H9 (cell line): ENCODE data around the gene ABCB6. TPM values are rescaled to one million over a fixed set of nuclear protein-coding genes. Genes with fewer than 3 reads are reported as not detected.
A peak's percentile ranks its signal among the peaks of the same experiment; 100 is the strongest.

Source experiments
- DNase-seq: peaks from one replicate; pipeline ENCODE4 v3.0.0-alpha.2; 2017
- H2AFZ ChIP-seq: one replicate; pipeline ENCODE4 v1.6.1; 2013; ENCODE audit warnings: mild to moderate bottlenecking, low read length, control low read depth, moderate library complexity
- H2AK5ac ChIP-seq: 2 replicates; pipeline ENCODE4 v1.6.1; 2013; ENCODE audit warnings: low read length, control low read depth, mixed read lengths; ENCODE audit not compliant: insufficient read length
- H2BK120ac ChIP-seq: one replicate; pipeline ENCODE4 v1.6.1; 2013; ENCODE audit warnings: low read depth, mild to moderate bottlenecking, low read length, control low read depth, inconsistent platforms; ENCODE audit not compliant: poor library complexity, severe bottlenecking
- H2BK12ac ChIP-seq: 2 replicates; pipeline ENCODE4 v1.6.1; 2013; ENCODE audit warnings: low read length, control low read depth, mixed read lengths, low read depth; ENCODE audit not compliant: insufficient read length
- H2BK15ac ChIP-seq: 2 replicates; pipeline ENCODE4 v1.6.1; 2013; ENCODE audit warnings: low read depth, low read length, control low read depth
- H2BK20ac ChIP-seq: one replicate; pipeline ENCODE4 v1.6.1; 2013; ENCODE audit warnings: low read depth, mild to moderate bottlenecking, low read length, control low read depth, inconsistent platforms; ENCODE audit not compliant: poor library complexity, severe bottlenecking
- H2BK5ac ChIP-seq: 2 replicates; pipeline ENCODE4 v1.6.1; 2013; ENCODE audit warnings: low read length, control low read depth, mixed read lengths; ENCODE audit not compliant: insufficient read length
- H3K14ac ChIP-seq: 2 replicates; pipeline ENCODE4 v1.6.1; 2013; ENCODE audit warnings: low read length, control low read depth; ENCODE audit not compliant: insufficient read depth
- H3K18ac ChIP-seq: 2 replicates; pipeline ENCODE4 v1.6.1; 2013; ENCODE audit warnings: low read depth, mild to moderate bottlenecking, mixed read lengths, low read length, control low read depth; ENCODE audit not compliant: insufficient read length
- H3K23ac ChIP-seq: 2 replicates; pipeline ENCODE4 v1.6.1; 2013; ENCODE audit warnings: low read length, control low read depth, mixed read lengths, low read depth; ENCODE audit not compliant: insufficient read length
- H3K23me2 ChIP-seq: 2 replicates; pipeline ENCODE4 v1.6.1; 2013; ENCODE audit warnings: low read depth, mild to moderate bottlenecking, mixed read lengths, low read length, control low read depth; ENCODE audit not compliant: insufficient read length, poor library complexity, severe bottlenecking
- H3K27ac ChIP-seq: 2 replicates; pipeline ENCODE4 v1.5.1; 2013; ENCODE audit warnings: low read length, control low read depth, mixed read lengths, low read depth; ENCODE audit not compliant: insufficient read length
- H3K27me3 ChIP-seq: 2 replicates; pipeline ENCODE4 v1.6.1; 2013; ENCODE audit warnings: low read length, control low read depth, inconsistent platforms; ENCODE audit not compliant: insufficient read depth
- H3K4ac ChIP-seq: 2 replicates; pipeline ENCODE4 v1.6.1; 2013; ENCODE audit warnings: low read depth, mild to moderate bottlenecking, control low read depth, inconsistent platforms, low read length, moderate library complexity
- H3K4me1 ChIP-seq: 2 replicates; pipeline ENCODE4 v1.6.1; 2013; ENCODE audit warnings: low read length, control low read depth, inconsistent platforms; ENCODE audit not compliant: insufficient read depth
- H3K4me2 ChIP-seq: 2 replicates; pipeline ENCODE4 v1.6.1; 2013; ENCODE audit warnings: low read length, control low read depth, mixed read lengths; ENCODE audit not compliant: insufficient read length, insufficient read depth
- H3K56ac ChIP-seq: 2 replicates; pipeline ENCODE4 v1.6.1; 2013; ENCODE audit warnings: low read depth, mild to moderate bottlenecking, mixed read lengths, low read length, control low read depth; ENCODE audit not compliant: insufficient read length
- H3K79me1 ChIP-seq: 2 replicates; pipeline ENCODE4 v1.6.1; 2013; ENCODE audit warnings: low read depth, mild to moderate bottlenecking, moderate library complexity, low read length, control low read depth, inconsistent platforms; ENCODE audit not compliant: insufficient read depth, poor library complexity, severe bottlenecking
- H3K79me2 ChIP-seq: 2 replicates; pipeline ENCODE4 v1.6.1; 2013; ENCODE audit warnings: low read length, control low read depth, inconsistent platforms; ENCODE audit not compliant: insufficient read depth
- H3K9ac ChIP-seq: 2 replicates; pipeline ENCODE4 v1.6.1; 2013; ENCODE audit warnings: low read length, control low read depth, mixed read lengths; ENCODE audit not compliant: insufficient read length; ENCODE audit errors: extremely low read depth
- H3K9me3 ChIP-seq: one replicate; pipeline ENCODE4 v1.6.1; 2013; ENCODE audit warnings: low read depth, low read length, inconsistent platforms; ENCODE audit not compliant: control insufficient read depth
- H3T11ph ChIP-seq: one replicate; pipeline ENCODE4 v1.6.1; 2013; ENCODE audit warnings: mild to moderate bottlenecking, low read length, control low read depth, inconsistent platforms
- H4K20me1 ChIP-seq: one replicate; pipeline ENCODE4 v1.6.1; 2013; ENCODE audit not compliant: control insufficient read depth, insufficient read length, insufficient read depth
- H4K5ac ChIP-seq: 2 replicates; pipeline ENCODE4 v1.6.1; 2013; ENCODE audit warnings: low read depth, mild to moderate bottlenecking, mixed read lengths, low read length, control low read depth; ENCODE audit not compliant: insufficient read length
- H4K8ac ChIP-seq: replicated peaks from 2 replicates; pipeline ENCODE4 v1.6.1; 2013; ENCODE audit warnings: low read length, control low read depth, mixed read lengths, low read depth; ENCODE audit not compliant: insufficient read length
- H4K91ac ChIP-seq: 2 replicates; pipeline ENCODE4 v1.6.1; 2013; ENCODE audit warnings: low read depth, mild to moderate bottlenecking, moderate library complexity, mixed read lengths, low read length, control low read depth; ENCODE audit not compliant: insufficient read length
- H3K27ac Mint-ChIP-seq, 3 experiments: 2 replicates in 2 of 3; 3 replicates in 1 of 3; pipeline ENCODE4 v1.8.0; 2020 to 2021; ENCODE audit warnings: mixed read lengths in 3 of 3, mild to moderate bottlenecking in 1 of 3, moderate library complexity in 1 of 3
- H3K27me3 Mint-ChIP-seq: 2 replicates; pipeline ENCODE4 v1.8.0; 2021; ENCODE audit warnings: low read depth, mild to moderate bottlenecking, moderate library complexity, mixed read lengths
- H3K36me3 Mint-ChIP-seq, 3 experiments: 2 replicates in 2 of 3; 3 replicates in 1 of 3; pipeline ENCODE4 v1.8.0; 2020 to 2021; ENCODE audit warnings: low read depth in 3 of 3, mixed read lengths in 3 of 3; ENCODE audit not compliant: insufficient read depth in 1 of 3
- H3K4me1 Mint-ChIP-seq, 2 experiments: 2 replicates each; pipeline ENCODE4 v1.8.0; 2020; ENCODE audit warnings: mixed read lengths in 2 of 2
- H3K4me3 Mint-ChIP-seq, 2 experiments: 2 replicates in 1 of 2; 3 replicates in 1 of 2; pipeline ENCODE4 v1.8.0; 2020 to 2021; ENCODE audit warnings: mild to moderate bottlenecking in 2 of 2, mixed read lengths in 2 of 2, moderate library complexity in 1 of 2
- H3K9me3 Mint-ChIP-seq, 2 experiments: 2 replicates in 1 of 2; 3 replicates in 1 of 2; pipeline ENCODE4 v1.8.0; 2020; ENCODE audit warnings: mild to moderate bottlenecking in 2 of 2, mixed read lengths in 2 of 2, moderate library complexity in 1 of 2
- WGBS: extraction: QIAGEN DNeasy Blood & Tissue Kit; methylation state at CpG from one replicate; pipeline ENCODE4 v1.1.7; 2013; ENCODE audit warnings: missing lambda C conversion rate, low lambda C conversion rate, mixed read lengths; ENCODE audit not compliant: insufficient read length; ENCODE audit errors: extremely low coverage; 5-methylcytosine and 5-hydroxymethylcytosine counted together
- total RNA-seq: library from RNA; stranded (reverse); gene quantifications from 2 replicates; pipeline ENCODE4 v1.2.1, GENCODE V29; 2021
- TF ChIP-seq, protein P1 (sequence below): fragments of 200-600 bp; sonication (generic); conservative IDR thresholded peaks from 3 replicates; pipeline ENCODE4 v1.8.0; 2021; ENCODE audit warnings: antibody characterized with exemption, mild to moderate bottlenecking

The ABCB6 gene
- total RNA-seq, 1 experiment from 2014 or later, result 46.4 TPM

DNA sequence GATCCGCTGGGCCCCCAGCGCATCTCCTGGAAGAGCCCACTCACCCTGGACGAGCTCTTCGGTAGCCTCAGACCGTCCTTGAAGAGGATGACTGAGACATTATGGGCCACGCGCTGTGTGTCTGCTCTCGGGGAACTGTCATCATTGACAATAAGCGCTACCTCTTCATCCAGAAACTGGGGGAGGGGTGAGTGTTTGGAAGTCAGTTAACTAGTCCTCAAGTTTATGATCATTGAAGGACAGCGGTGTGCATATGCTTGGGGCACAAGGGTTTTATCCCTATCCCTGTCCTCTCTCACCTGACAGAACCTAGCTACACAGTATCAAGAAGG, 27.1 kb upstream of the ABCB6 start:
- no peaks in the 10 kb centered on the region for H3K27me3 ChIP-seq
- peak overlapping the region; percentile 5 for H4K5ac ChIP-seq
- TF ChIP-seq, protein P1, sequence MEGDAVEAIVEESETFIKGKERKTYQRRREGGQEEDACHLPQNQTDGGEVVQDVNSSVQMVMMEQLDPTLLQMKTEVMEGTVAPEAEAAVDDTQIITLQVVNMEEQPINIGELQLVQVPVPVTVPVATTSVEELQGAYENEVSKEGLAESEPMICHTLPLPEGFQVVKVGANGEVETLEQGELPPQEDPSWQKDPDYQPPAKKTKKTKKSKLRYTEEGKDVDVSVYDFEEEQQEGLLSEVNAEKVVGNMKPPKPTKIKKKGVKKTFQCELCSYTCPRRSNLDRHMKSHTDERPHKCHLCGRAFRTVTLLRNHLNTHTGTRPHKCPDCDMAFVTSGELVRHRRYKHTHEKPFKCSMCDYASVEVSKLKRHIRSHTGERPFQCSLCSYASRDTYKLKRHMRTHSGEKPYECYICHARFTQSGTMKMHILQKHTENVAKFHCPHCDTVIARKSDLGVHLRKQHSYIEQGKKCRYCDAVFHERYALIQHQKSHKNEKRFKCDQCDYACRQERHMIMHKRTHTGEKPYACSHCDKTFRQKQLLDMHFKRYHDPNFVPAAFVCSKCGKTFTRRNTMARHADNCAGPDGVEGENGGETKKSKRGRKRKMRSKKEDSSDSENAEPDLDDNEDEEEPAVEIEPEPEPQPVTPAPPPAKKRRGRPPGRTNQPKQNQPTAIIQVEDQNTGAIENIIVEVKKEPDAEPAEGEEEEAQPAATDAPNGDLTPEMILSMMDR, result no peak
- no CpG with 5 or more reads among the region's 10 CpGs for WGBS
- Mint-ChIP-seq H3K36me3 (peaks cover 5 to 21% (median 20%) of the 10 kb centered on the region in 3 experiments; a peak in 6 of 7 replicates), H3K27me3 (peaks cover 3% of the 10 kb centered on the region; the same call in 1 of the 2 replicates), H3K4me1 (peaks cover 19 to 27% of the 10 kb centered on the region in 2 experiments), H3K27ac (peak overlapping the region; percentile 95 to 98 (median 97)), H3K9me3 (no peaks in the 10 kb centered on the region), H3K4me3 (peak overlapping the region; percentile 92 to 96)
- H3K14ac ChIP-seq, result peak overlapping the region; percentile 89
- no peak overlapping the region for H3K23ac ChIP-seq
- H3K4me2 ChIP-seq, result peak overlapping the region; percentile 77
- no peak overlapping the region for H3K56ac ChIP-seq
- H3K23me2 ChIP-seq, result no peaks in the 10 kb centered on the region
- H4K91ac ChIP-seq, result no peak overlapping the region
- H3K79me2 ChIP-seq, result no peaks in the 10 kb centered on the region
- H4K8ac ChIP-seq, result no peak overlapping the region
- no peak overlapping the region for H2BK15ac ChIP-seq
- H2AFZ ChIP-seq, result no peak overlapping the region
- no peak overlapping the region for H3T11ph ChIP-seq
- no peak overlapping the region for H2BK5ac ChIP-seq
- no peak for DNase-seq
- H2AK5ac ChIP-seq, result no peak overlapping the region
- H3K4ac ChIP-seq, result no peak overlapping the region
- H4K20me1 ChIP-seq, result no peaks in the 10 kb centered on the region
- peaks cover 2% of the 10 kb centered on the region; the same call in 1 of the 2 replicates for H3K4me1 ChIP-seq
- peak overlapping the region; percentile 89 for H3K18ac ChIP-seq
- H2BK120ac ChIP-seq, result no peak overlapping the region
- no peak overlapping the region for H2BK20ac ChIP-seq
- H3K9me3 ChIP-seq, result no peaks in the 10 kb centered on the region
- no peak overlapping the region for H3K27ac ChIP-seq
- H2BK12ac ChIP-seq, result no peak overlapping the region
- peak overlapping the region; percentile 90 for H3K9ac ChIP-seq
- no peaks in the 10 kb centered on the region for H3K79me1 ChIP-seq
